ENCODE measurements around the gene CDH13. TPM values are rescaled to one million over a fixed set of nuclear protein-coding genes. Genes with fewer than 3 reads are reported as not detected.

CDH13 gene
- total RNA-seq, 2 donors from 2014 or later: 228 to 280 TPM

DNA sequence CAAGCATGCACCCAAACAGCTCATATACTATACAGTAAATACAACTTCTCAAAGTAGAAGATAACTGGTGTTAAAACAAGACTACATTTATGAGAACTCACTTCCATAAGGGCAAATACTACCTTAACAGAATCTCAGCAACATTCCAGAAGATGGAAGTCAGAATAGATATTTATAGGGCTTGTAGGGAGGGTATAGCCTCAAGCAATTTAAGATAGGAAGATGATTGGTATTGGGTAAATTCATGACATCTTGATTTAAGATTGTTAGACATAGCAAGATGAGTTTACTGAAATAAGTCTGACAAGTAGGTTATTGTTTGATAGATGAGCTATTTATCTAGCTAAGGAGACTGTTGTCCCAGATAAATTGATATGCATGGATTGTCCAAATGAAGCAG lies 250.2 kb downstream of the CDH13 start:
- no peak for ATAC-seq (ENCODE audit: insufficient number of reproducible peaks, low FRiP score, low read depth)
- no peak for TF ChIP-seq CTCF (IDR thresholded peaks at IDR 0.05)
- Histone ChIP-seq H3K27ac (no peak overlapping the region), H3K27me3 (replicated peaks; ENCODE audit: insufficient read depth) (no peaks in the 10 kb centered on the region), H3K4me3 (no peak overlapping the region), H3K36me3 (no peaks in the 10 kb centered on the region), H3K4me1 (ENCODE audit: control insufficient read depth in 1 of 2, low read depth in 2 of 2) (peaks cover 5 to 23% of the 10 kb centered on the region in 2 donors), H3K9me3 (no peaks in the 10 kb centered on the region)
- no peak for DNase-seq (ENCODE audit: low spot score)

GRCh38 chr16:82878466-82878865 lies 251.7 kb downstream of the CDH13 start:
- no peak for DNase-seq (ENCODE audit: low spot score)
- H3K4me3 ChIP-seq: no peak overlapping the region
- no peaks in the 10 kb centered on the region for H3K36me3 ChIP-seq
- no peak for ATAC-seq (ENCODE audit: insufficient number of reproducible peaks, low FRiP score, low read depth)
- no peak for TF ChIP-seq CTCF (IDR thresholded peaks at IDR 0.05)
- H3K9me3 ChIP-seq: no peaks in the 10 kb centered on the region
- H3K27ac ChIP-seq: no peak overlapping the region
- H3K27me3 ChIP-seq (replicated peaks; ENCODE audit: insufficient read depth): no peaks in the 10 kb centered on the region
- H3K4me1 ChIP-seq (ENCODE audit: control insufficient read depth in 1 of 2, low read depth in 2 of 2): peaks cover 5 to 35% of the 10 kb centered on the region in 2 donors

- TF ChIP-seq CTCF (IDR thresholded peaks at IDR 0.05): no peak
- Histone ChIP-seq H3K36me3 (no peaks in the 10 kb centered on the region), H3K27me3 (replicated peaks; ENCODE audit: insufficient read depth) (no peaks in the 10 kb centered on the region), H3K27ac (no peak overlapping the region), H3K4me1 (ENCODE audit: control insufficient read depth in 1 of 2, low read depth in 2 of 2) (peaks cover 0 to 31% of the 10 kb centered on the region in 2 donors), H3K4me3 (no peak overlapping the region), H3K9me3 (no peaks in the 10 kb centered on the region)
- no peak for DNase-seq (ENCODE audit: low spot score)
- ATAC-seq (ENCODE audit: insufficient number of reproducible peaks, low FRiP score, low read depth): no peak
These were observed 253.6 kb downstream of the CDH13 start for GRCh38 chr16:82880346-82880745.

- peaks cover 0 to 35% of the 10 kb centered on the region in 2 donors for H3K4me1 ChIP-seq (ENCODE audit: control insufficient read depth in 1 of 2, low read depth in 2 of 2)
- peak; percentile 25 for ATAC-seq (ENCODE audit: insufficient number of reproducible peaks, low FRiP score, low read depth)
- no peaks in the 10 kb centered on the region for H3K36me3 ChIP-seq
- TF ChIP-seq CTCF (IDR thresholded peaks at IDR 0.05): no peak
- no peak overlapping the region for H3K4me3 ChIP-seq
- DNase-seq (ENCODE audit: low spot score): no peak
- no peaks in the 10 kb centered on the region for H3K9me3 ChIP-seq
- H3K27me3 ChIP-seq (replicated peaks; ENCODE audit: insufficient read depth): no peaks in the 10 kb centered on the region
- no peak overlapping the region for H3K27ac ChIP-seq
These were observed 254.7 kb downstream of the CDH13 start for GRCh38 chr16:82881516-82881915.

DNA sequence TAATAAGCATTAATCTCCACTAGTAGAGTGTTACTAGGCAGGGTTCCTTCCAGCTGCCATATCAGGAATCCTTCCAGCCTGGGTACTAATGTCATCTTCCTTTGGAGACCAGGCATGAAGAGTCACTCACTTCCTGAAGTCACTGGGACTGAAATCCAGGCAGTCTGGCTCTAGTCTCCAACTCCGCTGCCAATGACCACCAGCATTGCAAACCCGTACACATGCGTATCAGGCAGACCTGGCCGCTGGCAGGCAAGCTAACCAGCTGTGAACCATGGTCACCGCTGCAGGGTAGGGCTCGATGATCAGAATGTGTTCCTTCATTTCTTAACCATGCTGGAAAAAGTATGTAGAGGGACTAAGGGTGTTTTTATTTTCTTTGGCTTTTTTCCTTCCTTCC lies 255.5 kb downstream of the CDH13 start:
- peak; percentile 24 for ATAC-seq (ENCODE audit: insufficient number of reproducible peaks, low FRiP score, low read depth)
- no peaks in the 10 kb centered on the region for H3K36me3 ChIP-seq
- DNase-seq (ENCODE audit: low spot score): peak; percentile 6
- H3K27me3 ChIP-seq (replicated peaks; ENCODE audit: insufficient read depth): no peaks in the 10 kb centered on the region
- no peak overlapping the region for H3K27ac ChIP-seq
- H3K4me1 ChIP-seq (ENCODE audit: control insufficient read depth in 1 of 2, low read depth in 2 of 2): peaks cover 0 to 43% of the 10 kb centered on the region in 2 donors
- H3K4me3 ChIP-seq: no peak overlapping the region
- no peaks in the 10 kb centered on the region for H3K9me3 ChIP-seq
- no peak for TF ChIP-seq CTCF (IDR thresholded peaks at IDR 0.05)
